ENCODE data around the gene GIT2. TPM values are rescaled to one million over a fixed set of nuclear protein-coding genes. Genes with fewer than 3 reads are reported as not detected.

The GIT2 gene
- total and polyA plus RNA-seq, 2 of the 13 experiments (the other 11 are each of a cell fraction or from before 2014, with no cell fraction given), result 18.4 to 19.8 TPM

- no peak for TF ChIP-seq ZHX2 (IDR thresholded peaks at IDR 0.05; ENCODE audit: low read depth)
- no peak for TF ChIP-seq ZHX2 (CRISPR knock-in tag; IDR thresholded peaks at IDR 0.05; ENCODE audit: borderline replicate concordance)
- no peak for TF ChIP-seq ZEB1 (IDR thresholded peaks at IDR 0.05; ENCODE audit: insufficient replicate concordance, low read depth)
- peak; percentile 25; the same call in 1 of the 2 replicates for TF ChIP-seq ZFX (CRISPR knock-in tag; IDR thresholded peaks at IDR 0.05; ENCODE audit: low read depth)
- TF ChIP-seq, protein P1, sequence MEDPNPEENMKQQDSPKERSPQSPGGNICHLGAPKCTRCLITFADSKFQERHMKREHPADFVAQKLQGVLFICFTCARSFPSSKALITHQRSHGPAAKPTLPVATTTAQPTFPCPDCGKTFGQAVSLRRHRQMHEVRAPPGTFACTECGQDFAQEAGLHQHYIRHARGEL (CRISPR knock-in tag; IDR thresholded peaks at IDR 0.05), result no peak
- TF ChIP-seq ASH2L (IDR thresholded peaks at IDR 0.05; ENCODE audit: insufficient read length, low read depth, low read length), result peak; percentile 10
- no peak; the same call in 1 of the 2 replicates for TF ChIP-seq ZNF747 (CRISPR knock-in tag; IDR thresholded peaks at IDR 0.05; ENCODE audit: borderline replicate concordance)
- no peak for TF ChIP-seq CREB1 (IDR thresholded peaks at IDR 0.05)
- no peak for TF ChIP-seq CREB1 (CRISPR knock-in tag; IDR thresholded peaks at IDR 0.05)
- TF ChIP-seq ZNF337 (CRISPR knock-in tag; IDR thresholded peaks at IDR 0.05; ENCODE audit: borderline replicate concordance, low read depth), result no peak
- TF ChIP-seq ZNF136 (CRISPR knock-in tag; IDR thresholded peaks at IDR 0.05; ENCODE audit: low read depth), result no peak
- TF ChIP-seq CENPT (CRISPR knock-in tag; IDR thresholded peaks at IDR 0.05; ENCODE audit: low read depth), result no peak
- 0 out of 2 replicates have a peak, but pooled peaks have one; percentile 23 for TF ChIP-seq ZNF121 (CRISPR knock-in tag; IDR thresholded peaks at IDR 0.05)
- TF ChIP-seq AGO2 (optimal IDR thresholded peaks at IDR 0.05; ENCODE audit: low read depth, low read length), result peak; percentile 3
- TF ChIP-seq ZKSCAN1 (IDR thresholded peaks at IDR 0.05; ENCODE audit: low read length), result no peak
- TF ChIP-seq JDP2 (CRISPR knock-in tag; IDR thresholded peaks at IDR 0.05; ENCODE audit: borderline replicate concordance), result no peak
Measured at GRCh38 chr12:109999649-109999971, 3.4 kb upstream of the GIT2 start (continued).

Measured in HepG2 (cell line).